HG02623 (cell line): ENCODE measurements around the gene THSD7A.

Source experiments
- ATAC-seq: cut with Tn5 transposase; IDR thresholded peaks from one replicate; pipeline ENCODE4 v1.9.1; 2021; ENCODE audit warnings: moderate library complexity; ENCODE audit not compliant: unreplicated experiment

Gene THSD7A, protein sequence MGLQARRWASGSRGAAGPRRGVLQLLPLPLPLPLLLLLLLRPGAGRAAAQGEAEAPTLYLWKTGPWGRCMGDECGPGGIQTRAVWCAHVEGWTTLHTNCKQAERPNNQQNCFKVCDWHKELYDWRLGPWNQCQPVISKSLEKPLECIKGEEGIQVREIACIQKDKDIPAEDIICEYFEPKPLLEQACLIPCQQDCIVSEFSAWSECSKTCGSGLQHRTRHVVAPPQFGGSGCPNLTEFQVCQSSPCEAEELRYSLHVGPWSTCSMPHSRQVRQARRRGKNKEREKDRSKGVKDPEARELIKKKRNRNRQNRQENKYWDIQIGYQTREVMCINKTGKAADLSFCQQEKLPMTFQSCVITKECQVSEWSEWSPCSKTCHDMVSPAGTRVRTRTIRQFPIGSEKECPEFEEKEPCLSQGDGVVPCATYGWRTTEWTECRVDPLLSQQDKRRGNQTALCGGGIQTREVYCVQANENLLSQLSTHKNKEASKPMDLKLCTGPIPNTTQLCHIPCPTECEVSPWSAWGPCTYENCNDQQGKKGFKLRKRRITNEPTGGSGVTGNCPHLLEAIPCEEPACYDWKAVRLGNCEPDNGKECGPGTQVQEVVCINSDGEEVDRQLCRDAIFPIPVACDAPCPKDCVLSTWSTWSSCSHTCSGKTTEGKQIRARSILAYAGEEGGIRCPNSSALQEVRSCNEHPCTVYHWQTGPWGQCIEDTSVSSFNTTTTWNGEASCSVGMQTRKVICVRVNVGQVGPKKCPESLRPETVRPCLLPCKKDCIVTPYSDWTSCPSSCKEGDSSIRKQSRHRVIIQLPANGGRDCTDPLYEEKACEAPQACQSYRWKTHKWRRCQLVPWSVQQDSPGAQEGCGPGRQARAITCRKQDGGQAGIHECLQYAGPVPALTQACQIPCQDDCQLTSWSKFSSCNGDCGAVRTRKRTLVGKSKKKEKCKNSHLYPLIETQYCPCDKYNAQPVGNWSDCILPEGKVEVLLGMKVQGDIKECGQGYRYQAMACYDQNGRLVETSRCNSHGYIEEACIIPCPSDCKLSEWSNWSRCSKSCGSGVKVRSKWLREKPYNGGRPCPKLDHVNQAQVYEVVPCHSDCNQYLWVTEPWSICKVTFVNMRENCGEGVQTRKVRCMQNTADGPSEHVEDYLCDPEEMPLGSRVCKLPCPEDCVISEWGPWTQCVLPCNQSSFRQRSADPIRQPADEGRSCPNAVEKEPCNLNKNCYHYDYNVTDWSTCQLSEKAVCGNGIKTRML (N-terminal part only)

DNA sequence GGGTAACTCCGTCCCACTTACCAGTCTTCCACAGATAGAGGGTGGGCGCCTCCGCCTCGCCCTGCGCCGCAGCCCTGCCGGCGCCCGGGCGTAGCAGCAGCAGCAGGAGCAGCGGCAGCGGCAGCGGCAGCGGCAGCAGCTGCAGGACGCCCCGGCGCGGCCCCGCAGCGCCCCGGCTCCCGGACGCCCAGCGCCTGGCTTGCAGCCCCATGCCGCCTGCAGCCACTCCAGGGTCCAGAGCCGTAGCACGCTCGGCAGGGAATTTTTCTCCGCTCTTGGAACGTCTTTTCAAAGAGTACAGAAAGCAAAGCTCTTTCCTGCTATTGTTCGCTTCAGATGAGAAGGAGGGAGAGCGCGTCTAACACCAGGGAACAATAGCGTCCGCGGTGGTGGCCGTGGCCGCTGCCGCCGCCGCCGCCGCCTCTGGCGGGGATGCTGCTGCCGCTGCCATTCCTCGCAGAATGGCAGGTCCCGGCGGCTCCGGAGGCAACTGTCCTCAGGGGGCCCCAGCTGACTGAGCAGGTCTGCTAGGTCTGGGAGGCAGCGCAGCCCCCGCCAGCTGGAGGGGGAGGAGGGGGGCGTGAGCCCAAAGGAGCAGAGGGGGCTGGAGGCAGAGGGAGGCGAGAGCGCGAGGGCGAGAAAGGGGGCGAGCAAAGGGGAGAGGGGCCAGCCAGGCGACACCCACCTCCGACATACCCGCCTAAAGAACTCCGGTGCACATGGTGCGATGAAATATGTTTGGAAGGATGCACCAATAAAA lies at the start of gene THSD7A:
Gene THSD7A (minus strand): TSS at position 463 of the 760 bp plus-strand sequence. CDS start 252 bp downstream, at position 211.
- ATAC-seq = peak; percentile 54

DNA sequence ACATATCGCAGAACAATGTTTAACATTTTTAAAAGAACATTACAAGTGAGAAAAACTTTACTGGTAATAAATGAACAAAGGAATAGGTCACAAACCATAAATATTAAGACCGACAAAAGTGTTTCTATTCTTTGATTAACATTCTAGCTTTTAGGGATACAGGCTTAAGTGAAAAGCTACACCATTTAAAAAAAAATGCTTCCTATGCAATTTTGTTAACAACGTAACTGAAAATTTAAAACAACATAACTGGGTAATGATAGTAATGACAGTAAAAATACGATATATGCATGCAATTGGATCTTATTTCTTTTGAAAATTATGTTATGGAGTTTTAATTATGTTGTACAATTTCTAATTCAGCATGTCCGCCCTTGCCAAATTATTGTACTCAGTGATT lies 49.7 kb upstream of the THSD7A start:
- no peak for ATAC-seq

DNA sequence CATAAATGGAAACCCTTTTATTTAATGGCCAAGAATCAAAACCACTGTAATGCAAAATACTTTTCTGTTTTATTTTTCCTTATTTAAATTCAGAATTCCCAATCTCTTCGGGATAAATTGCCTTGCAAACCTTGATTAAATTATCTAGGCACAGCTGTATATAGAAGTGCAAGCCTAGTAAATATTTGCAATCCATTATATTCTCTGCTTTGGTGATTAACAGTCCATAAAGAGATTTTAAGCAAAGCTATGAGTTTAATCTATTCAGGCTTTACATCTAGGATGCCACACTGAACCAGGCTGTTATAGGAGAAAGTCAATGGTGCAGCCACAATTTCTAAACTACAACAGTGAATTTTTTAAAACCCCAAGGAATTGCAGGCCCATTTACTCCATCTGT lies 43.6 kb upstream of the THSD7A start:
- no peak for ATAC-seq

DNA sequence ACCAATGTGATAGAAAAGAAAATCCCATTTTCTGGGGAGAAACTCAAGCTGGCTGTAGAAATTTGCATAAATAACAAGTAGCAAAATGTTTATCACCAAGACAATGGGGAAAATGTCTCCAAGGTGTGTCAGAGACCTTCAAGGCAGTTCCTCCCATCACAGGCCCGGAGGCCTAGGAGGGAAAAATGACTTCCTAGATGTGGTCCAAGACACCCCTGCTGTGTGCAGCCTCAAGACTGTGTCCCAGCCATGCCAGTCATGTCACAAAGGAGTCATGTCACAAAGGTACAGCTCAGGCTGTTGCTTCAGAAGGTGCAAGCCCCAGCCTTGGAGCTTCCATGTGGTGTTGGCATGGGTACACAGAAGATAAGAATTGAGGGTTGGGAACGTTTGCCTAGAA lies 33.7 kb upstream of the THSD7A start:
- ATAC-seq = no peak

DNA sequence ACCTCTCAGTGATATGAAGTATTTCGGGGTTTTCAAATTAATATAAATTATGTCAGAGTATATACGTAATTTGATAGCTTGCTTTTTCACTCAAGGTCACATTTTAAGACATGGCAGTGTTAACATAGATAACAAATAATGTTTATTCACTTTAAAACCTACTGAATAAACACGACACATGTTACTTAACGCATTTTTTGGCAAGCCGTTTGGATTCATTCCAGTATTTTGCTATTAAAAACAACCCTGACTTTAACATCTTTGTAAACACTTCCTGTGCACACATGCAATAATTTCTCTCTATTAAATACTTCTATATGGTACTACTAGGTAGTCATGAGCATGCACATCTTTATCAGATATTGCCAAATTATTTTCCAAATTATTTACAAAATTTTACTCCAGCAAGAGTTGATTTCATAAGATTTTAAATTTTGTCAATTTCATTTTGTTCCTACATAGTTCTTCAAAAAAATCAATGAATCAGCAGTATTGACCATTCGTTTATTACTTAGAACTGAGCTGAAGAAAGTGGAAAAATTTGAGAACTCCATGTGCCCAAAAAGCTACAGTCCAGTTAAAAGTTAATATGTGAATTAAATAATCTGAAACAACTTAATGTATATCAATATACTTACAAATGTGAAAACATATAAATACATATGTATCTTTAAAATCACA lies 26.8 kb upstream of the THSD7A start:
- ATAC-seq = no peak

DNA sequence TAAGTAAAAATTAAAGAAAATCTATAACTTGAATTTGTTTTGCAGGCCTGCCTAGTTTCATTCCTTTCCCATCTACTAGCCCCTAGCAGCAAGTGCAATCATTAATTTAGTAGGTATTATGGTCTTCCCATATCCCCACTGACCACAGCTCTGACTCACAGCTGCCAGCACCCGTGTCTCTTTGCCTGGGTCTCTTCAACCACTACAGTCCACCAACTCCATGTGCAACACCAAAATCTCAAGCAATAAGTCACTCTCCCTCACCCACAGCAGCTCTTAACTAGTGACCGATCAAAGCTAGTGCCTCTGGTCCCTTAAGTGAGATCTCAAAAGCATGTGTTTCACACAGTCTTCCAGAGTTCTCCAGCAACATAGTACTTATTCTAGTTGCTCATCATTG lies 26.0 kb upstream of the THSD7A start:
- ATAC-seq = no peak

DNA sequence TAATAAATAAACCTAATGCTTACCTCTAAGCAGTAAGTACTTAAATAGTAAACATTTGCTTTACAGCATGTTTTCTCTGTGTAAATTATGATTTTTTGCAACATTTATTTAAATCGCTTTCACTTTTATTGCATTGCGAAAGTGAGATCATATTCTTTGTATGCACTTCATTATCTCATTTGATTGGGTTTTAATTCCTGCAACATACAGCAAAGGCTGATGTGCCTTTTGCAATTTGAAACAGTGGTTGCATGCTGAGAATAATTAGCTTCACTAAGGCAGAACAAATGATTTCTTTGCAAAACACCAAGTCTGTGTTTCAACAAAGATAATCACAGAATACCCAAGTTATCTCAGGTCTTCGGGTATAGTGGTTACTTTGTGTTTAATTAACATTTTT lies 16.3 kb upstream of the THSD7A start:
- no peak for ATAC-seq

DNA sequence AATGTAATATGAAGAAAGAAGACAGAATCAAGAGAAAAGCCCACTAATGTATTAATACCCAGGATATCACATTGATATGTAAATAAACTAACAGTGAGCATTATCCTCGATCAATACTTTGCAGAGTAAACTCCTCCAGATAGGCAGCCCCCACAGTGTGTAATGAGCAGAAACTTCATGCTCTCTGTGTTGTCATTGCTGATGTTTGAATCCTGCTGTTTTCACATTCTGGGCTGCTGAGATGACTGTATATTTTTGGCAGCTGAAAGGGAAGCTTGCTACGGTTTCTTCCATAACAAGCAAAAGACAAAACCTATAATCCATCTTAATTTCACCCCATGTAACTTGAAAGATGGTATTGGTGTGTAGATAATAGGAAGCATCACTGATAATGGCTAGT lies 15.3 kb upstream of the THSD7A start:
- ATAC-seq = no peak

DNA sequence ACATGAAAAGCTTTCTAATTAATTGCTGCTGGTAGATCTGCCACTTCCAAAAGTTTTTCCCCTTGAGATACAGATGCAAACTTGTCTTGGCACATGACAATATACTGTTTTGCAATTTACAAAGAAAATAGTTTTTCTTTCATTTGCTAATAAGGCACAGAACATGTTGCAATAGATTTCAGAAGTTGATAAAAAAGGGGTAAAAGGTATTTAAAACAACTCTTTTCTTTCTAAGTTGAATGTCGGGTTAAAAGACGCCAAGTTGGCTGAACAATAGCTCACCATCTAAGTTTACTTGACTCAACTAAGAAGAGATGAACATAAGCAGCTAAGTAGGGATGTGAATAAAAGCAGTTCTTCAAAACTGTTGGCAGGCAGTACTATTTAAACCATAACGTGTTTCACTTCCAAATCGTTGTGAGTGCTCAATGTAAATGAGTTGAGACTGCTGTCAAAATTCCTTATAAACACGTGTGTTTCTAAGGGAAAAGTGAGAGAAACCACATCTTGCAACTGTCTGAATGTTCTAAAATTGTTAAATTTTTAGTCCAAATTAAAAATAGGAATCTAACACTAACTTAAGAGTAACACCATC lies 14.5 kb upstream of the THSD7A start:
- ATAC-seq = no peak

DNA sequence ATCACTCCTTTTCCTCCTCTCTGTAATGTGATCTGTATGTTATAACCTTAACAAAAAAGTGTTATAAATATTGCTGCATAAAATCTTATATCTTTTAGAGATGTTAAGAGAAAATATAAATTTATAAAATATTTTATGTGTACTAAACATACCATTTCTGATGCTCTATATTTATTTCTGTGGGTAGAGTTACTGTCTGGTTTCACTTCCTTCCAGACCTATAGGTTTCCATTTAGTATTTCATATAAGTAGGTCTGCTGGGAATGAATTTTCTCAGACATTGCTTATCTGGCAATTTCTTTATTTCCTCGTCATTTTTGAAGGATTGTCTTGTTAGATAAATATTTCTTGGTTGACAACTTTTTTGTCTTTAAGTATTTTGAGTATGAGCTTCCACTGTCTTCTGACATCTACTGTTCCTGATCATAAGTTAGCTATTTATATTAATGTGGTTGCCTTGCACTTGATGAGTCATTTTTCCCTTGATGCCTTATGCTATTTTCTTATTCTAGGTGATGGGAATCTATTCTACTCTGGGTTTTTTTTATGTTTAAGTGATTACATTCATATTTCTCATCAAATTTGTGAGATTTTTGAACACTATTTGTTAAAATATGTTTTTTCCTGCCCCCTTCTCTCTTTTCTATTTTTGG lies 11.2 kb upstream of the THSD7A start:
- ATAC-seq = no peak

DNA sequence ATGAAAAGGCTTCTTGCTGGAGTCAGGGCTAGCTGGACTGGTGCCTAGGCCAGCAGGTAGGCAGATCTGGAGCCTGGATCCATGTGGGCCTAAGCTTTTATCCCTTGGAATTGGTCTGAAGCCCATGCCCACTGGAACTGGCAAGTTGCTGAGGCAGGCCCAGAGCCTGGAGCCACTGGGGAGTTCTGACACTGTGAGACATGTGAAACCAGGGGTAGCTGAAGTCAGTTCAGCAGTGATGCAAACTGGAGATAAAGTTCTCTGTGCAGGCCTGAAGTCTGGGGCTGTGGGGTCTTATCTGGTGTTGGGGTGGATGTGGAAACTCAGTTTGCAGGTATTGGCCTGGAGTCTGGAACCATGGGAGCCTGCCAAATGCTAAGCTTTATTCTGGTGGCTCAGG lies 9.7 kb upstream of the THSD7A start:
- no peak for ATAC-seq

DNA sequence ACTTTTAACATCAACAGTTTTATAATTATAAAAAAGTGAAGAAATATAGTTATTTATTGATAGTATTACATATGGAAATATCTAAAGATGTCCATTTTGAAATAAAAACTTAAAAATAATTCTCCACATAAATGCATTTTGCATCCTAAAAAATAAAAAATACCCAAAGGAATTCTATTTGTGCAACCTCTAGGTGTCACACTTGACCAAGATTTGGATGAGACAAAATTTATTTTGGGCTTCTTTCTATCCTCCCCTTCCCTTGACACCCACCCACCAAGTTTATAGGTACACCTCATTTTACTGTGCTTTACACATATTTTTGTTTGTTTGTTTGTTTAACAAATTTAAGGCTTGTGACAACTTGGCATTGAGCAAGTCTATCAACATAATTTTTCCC lies 3.3 kb upstream of the THSD7A start:
- ATAC-seq = no peak

DNA sequence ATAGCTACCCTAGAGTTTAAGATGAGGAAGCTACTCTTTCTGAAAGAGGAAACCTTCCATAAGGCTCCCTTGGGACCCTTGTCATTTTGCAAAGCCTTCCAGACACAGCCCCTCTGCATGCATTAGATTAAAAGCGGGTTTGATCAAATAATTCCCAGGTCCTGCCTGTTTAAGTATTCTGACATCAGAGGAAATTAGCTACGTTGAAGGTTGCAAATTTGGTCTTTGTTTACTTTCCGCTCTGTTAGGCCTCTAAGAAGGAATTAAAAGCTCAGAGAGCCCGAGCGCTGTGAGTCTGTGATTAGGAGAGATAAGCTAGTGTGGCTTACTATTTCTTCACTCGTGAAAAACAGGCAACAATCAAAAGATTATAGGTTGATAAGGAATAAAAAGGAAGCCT lies 1.4 kb upstream of the THSD7A start:
- ATAC-seq = no peak

DNA sequence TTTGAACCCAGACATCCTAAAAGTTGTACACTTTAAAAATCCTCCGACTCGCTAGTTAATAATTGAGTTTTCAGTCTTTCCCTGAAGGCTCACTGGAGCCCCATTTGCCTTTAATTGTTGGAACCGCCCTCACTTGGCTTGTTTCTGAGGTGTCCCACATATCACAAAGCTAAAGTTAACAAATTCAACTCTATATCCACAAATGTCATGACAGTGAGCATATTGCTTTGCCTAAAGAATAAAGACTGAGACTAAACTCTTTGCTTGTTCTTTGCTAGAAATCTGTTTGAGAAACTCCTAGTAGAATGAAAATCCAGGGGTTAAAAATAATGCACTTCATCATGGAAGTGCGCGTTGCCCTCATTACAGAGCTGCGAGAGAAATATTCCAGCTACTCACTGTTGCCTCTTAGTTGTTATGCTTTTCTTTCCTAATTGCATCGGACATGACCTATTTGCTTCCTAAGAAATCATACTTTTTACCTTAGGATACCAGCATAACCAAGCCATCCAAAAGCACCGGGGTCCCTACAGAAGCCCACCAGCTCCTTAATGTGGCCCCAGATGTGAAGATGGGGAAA lies 752 bp downstream of the THSD7A start:
- ATAC-seq = peak; percentile 14

DNA sequence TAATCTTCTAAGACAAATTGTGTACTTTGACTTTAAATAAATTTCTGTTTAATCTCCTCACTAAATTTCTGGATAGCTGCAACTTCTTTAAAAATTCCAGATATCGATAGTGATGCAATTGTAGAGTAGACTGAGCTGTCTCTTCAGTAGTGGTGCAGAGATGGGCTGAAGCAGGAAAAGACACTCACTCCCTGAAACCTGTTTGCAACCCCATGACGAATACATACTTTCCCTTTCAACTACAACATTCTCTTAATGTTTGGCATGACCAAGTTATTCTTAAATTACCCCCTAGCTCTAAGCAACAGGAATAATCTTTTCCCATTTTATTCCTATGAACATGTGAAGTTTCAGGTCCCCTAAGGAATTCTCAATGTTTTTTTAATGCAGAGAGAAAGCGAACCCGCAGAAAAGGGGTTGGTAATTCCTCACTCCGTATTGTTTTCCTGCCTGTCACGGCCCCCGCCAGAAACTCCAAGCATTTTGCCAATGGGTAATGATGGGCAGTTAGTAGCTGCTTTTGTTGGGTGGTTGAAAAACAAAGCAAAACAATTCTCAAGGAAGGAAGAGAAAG lies 1.3 kb downstream of the THSD7A start:
- no peak for ATAC-seq

DNA sequence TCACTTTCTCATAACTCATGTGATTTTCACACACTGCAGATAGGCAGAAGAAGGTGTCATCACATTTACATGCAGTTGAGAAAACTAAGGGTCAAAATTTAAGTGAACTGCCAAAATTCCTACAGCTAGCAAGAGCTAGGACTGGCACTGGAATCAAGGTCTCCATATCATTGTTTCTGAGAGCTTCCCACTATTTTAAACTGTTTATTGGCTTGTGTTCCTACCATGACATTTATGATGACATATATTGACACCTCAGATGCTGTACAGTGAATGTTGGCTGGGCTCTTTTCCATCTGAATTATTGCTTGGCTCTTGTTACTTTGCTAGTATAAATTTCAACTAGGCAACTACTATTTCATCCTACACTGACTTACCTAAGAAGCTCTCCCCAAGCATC lies 2.0 kb downstream of the THSD7A start:
- ATAC-seq = no peak

DNA sequence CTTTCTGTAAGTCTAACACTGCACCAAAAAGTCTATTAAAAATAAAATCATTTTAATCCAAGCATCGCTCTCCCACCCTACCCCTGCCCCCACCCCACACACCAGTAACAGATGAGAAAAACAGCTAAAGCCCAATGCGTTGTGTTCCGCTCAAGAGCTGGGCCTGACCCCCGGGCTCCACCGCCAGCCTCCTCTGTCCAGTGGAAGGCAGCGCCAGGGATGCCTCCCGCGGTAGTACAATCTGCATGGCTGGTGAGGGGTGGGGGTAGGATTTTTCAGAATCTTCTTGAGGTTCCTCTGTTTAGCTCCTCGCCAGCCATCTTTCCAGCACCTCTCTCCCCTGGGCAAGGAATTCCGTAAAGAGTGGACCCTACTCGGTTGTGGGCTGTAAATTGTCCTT lies 12.1 kb downstream of the THSD7A start:
- no peak for ATAC-seq

DNA sequence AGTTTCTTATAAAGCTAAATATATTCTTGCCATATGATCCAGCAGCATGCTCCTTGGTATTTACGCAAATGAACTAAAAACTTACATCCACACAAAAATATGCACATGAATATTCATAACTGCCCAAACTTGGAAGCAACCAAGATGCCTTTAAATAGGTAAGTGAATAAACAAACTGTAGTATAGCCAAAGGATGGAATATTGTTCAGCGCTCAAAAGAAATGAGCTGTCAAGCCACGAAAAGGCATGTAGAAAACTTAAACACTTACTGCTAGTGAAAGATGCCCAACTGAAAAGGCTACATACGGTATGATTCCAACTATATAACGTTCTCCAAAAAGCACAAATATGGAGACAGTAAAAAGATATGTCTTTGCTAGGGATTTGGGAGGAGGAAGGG lies 12.7 kb downstream of the THSD7A start:
- no peak for ATAC-seq
